ENCODE results near the gene STUB1.

Gene STUB1

GRCh38 chr16:725041-725376 is 44.8 kb downstream of the STUB1 start:
- no peak overlapping the region for H3K27ac ChIP-seq (ENCODE audit: low read depth, low read length, poor library complexity, severe bottlenecking)
- H3K4me2 ChIP-seq (ENCODE audit: low read length): no peak overlapping the region
- no peaks in the 10 kb centered on the region for H3K79me2 ChIP-seq (ENCODE audit: insufficient read depth, low read length)
- peaks cover 10% of the 10 kb centered on the region for H3K36me3 ChIP-seq (ENCODE audit: insufficient read depth, low read length)
- no peak overlapping the region for H3K9ac ChIP-seq (ENCODE audit: low read length)
- H3K9me3 ChIP-seq (ENCODE audit: low read length): no peaks in the 10 kb centered on the region
- no peaks in the 10 kb centered on the region for H4K20me1 ChIP-seq (ENCODE audit: insufficient read depth, low read length)
- TF ChIP-seq CTCF (IDR thresholded peaks at IDR 0.05; ENCODE audit: low read length) (no peak), EZH2 (IDR thresholded peaks at IDR 0.05; ENCODE audit: borderline replicate concordance, low read length) (no peak)
- no peaks in the 10 kb centered on the region for H3K27me3 ChIP-seq (ENCODE audit: insufficient read depth, low read length)
- H3F3A ChIP-seq (ENCODE audit: insufficient read depth, low read length): peaks cover 4% of the 10 kb centered on the region; the same call in 1 of the 2 replicates
- peaks cover 43% of the 10 kb centered on the region for H3K4me1 ChIP-seq (ENCODE audit: insufficient read depth, low read length, severe bottlenecking)
- no peak overlapping the region for H2AFZ ChIP-seq (ENCODE audit: low read length)
- no peaks in the 10 kb centered on the region for H3K9me2 ChIP-seq (ENCODE audit: low read depth, low read length)
- H3K4me3 ChIP-seq (ENCODE audit: low read depth, low read length, poor library complexity, severe bottlenecking): no peak overlapping the region

- Histone ChIP-seq H3K36me3 (ENCODE audit: insufficient read depth, low read length) (peaks cover 16% of the 10 kb centered on the region), H3K9me3 (ENCODE audit: low read length) (no peaks in the 10 kb centered on the region), H2AFZ (ENCODE audit: low read length) (no peak overlapping the region), H3K9me2 (ENCODE audit: low read depth, low read length) (no peaks in the 10 kb centered on the region), H3K4me3 (ENCODE audit: low read depth, low read length, poor library complexity, severe bottlenecking) (no peak overlapping the region), H3K27ac (ENCODE audit: low read depth, low read length, poor library complexity, severe bottlenecking) (no peak overlapping the region), H4K20me1 (ENCODE audit: insufficient read depth, low read length) (no peaks in the 10 kb centered on the region), H3K79me2 (ENCODE audit: insufficient read depth, low read length) (no peaks in the 10 kb centered on the region), H3K9ac (ENCODE audit: low read length) (no peak overlapping the region; the same call in 1 of the 2 replicates), H3K4me2 (ENCODE audit: low read length) (peak overlapping the region; percentile 61; the same call in 1 of the 2 replicates), H3K27me3 (ENCODE audit: insufficient read depth, low read length) (no peaks in the 10 kb centered on the region), H3F3A (ENCODE audit: insufficient read depth, low read length) (peaks cover 4% of the 10 kb centered on the region; the same call in 1 of the 2 replicates), H3K4me1 (ENCODE audit: insufficient read depth, low read length, severe bottlenecking) (peaks cover 38% of the 10 kb centered on the region)
- TF ChIP-seq CTCF (IDR thresholded peaks at IDR 0.05; ENCODE audit: low read length) (no peak), EZH2 (IDR thresholded peaks at IDR 0.05; ENCODE audit: borderline replicate concordance, low read length) (no peak)
Measured at GRCh38 chr16:725463-726187, 45.4 kb downstream of the STUB1 start.

- peak overlapping the region; percentile 53 for H3K4me3 ChIP-seq (ENCODE audit: low read depth, low read length, poor library complexity, severe bottlenecking)
- H3F3A ChIP-seq (ENCODE audit: insufficient read depth, low read length): peaks cover 4% of the 10 kb centered on the region; the same call in 1 of the 2 replicates
- no peaks in the 10 kb centered on the region for H3K9me2 ChIP-seq (ENCODE audit: low read depth, low read length)
- peaks cover 38% of the 10 kb centered on the region for H3K4me1 ChIP-seq (ENCODE audit: insufficient read depth, low read length, severe bottlenecking)
- no peaks in the 10 kb centered on the region for H3K79me2 ChIP-seq (ENCODE audit: insufficient read depth, low read length)
- H3K9ac ChIP-seq (ENCODE audit: low read length): no peak overlapping the region; the same call in 1 of the 2 replicates
- no peak overlapping the region for H3K27ac ChIP-seq (ENCODE audit: low read depth, low read length, poor library complexity, severe bottlenecking)
- no peak overlapping the region for H2AFZ ChIP-seq (ENCODE audit: low read length)
- H3K4me2 ChIP-seq (ENCODE audit: low read length): peak overlapping the region; percentile 61
- no peaks in the 10 kb centered on the region for H3K27me3 ChIP-seq (ENCODE audit: insufficient read depth, low read length)
- no peaks in the 10 kb centered on the region for H3K9me3 ChIP-seq (ENCODE audit: low read length)
- TF ChIP-seq CTCF (IDR thresholded peaks at IDR 0.05; ENCODE audit: low read length): no peak
- no peak for TF ChIP-seq EZH2 (IDR thresholded peaks at IDR 0.05; ENCODE audit: borderline replicate concordance, low read length)
- H3K36me3 ChIP-seq (ENCODE audit: insufficient read depth, low read length): peaks cover 20% of the 10 kb centered on the region
- no peaks in the 10 kb centered on the region for H4K20me1 ChIP-seq (ENCODE audit: insufficient read depth, low read length)
Measured at GRCh38 chr16:726188-726437, 45.9 kb downstream of the STUB1 start.

Measured in OCI-LY1 (cell line).